K562 (cell line): ENCODE measurements around the gene FXYD3. TPM values are rescaled to one million over a fixed set of nuclear protein-coding genes. Genes with fewer than 3 reads are reported as not detected.

Experiments used
- BDP1 ChIP-seq: IDR thresholded peaks from 3 replicates; pipeline ENCODE4 v1.6.1; 2011; ENCODE audit not compliant: insufficient read length, insufficient read depth
- BHLHE40 ChIP-seq: IDR thresholded peaks from 2 replicates; pipeline ENCODE4 v1.6.1; 2011; ENCODE audit warnings: low read length, improper control_type of control experiment
- DDX20 ChIP-seq: fragments of 450-650 bp; IDR thresholded peaks from 2 replicates; pipeline ENCODE4 v1.6.1; 2016; ENCODE audit warnings: missing genetic modification characterization, low read depth, mild to moderate bottlenecking, missing compliant biosample characterization, moderate library complexity
- FOXA3 ChIP-seq, 2 experiments: fragments of 450-650 bp in 1 of 2; sonication (generic) in 1 of 2; formaldehyde crosslinking; IDR thresholded peaks in 1 of 2; conservative IDR thresholded peaks in 1 of 2; 2 replicates each; pipeline versions ENCODE4 v1.4.0 to v1.8.0; 2020 to 2022; ENCODE audit warnings: mild to moderate bottlenecking in 2 of 2, missing genetic modification reagents in 1 of 2
- NFIX ChIP-seq: fragments of 250-450 bp; sonication (Bioruptor Pico); IDR thresholded peaks from 2 replicates; pipeline ENCODE4 v1.4.0; 2020; ENCODE audit warnings: low read depth, mild to moderate bottlenecking, moderate library complexity
- NR4A1 ChIP-seq, 2 experiments: fragments of 250-450 bp in 1 of 2; fragments of 450-650 bp in 1 of 2; sonication (Bioruptor Pico) in 1 of 2; IDR thresholded peaks; 2 replicates each; pipeline versions ENCODE4 v1.4.0 to v1.6.1; 2016 to 2020; ENCODE audit warnings: mild to moderate bottlenecking in 2 of 2, missing compliant biosample characterization in 1 of 2, missing genetic modification characterization in 1 of 2, moderate library complexity in 1 of 2
- PTBP1 ChIP-seq: fragments of 200-400 bp; formaldehyde crosslinking; IDR thresholded peaks from 2 replicates; pipeline ENCODE4 v1.6.1; 2017; ENCODE audit warnings: low read depth, low read length
- PYGO2 ChIP-seq: fragments of 450-650 bp; IDR thresholded peaks from 2 replicates; pipeline ENCODE4 v1.6.1; 2016; ENCODE audit warnings: mild to moderate bottlenecking, missing genetic modification characterization, moderate library complexity, missing compliant biosample characterization
- RBM25 ChIP-seq: fragments of 200-400 bp; formaldehyde crosslinking; IDR thresholded peaks from 2 replicates; pipeline ENCODE4 v1.6.1; 2018; ENCODE audit warnings: low read length, low read depth, moderate library complexity; ENCODE audit not compliant: severe bottlenecking
- SP1 ChIP-seq: sonication (generic); formaldehyde crosslinking; IDR thresholded peaks from 2 replicates; pipeline ENCODE4 v1.8.1; 2022; ENCODE audit warnings: mild to moderate bottlenecking, missing genetic modification reagents
- SREBF1 ChIP-seq: fragments of 150-350 bp; IDR thresholded peaks from 2 replicates; pipeline ENCODE4 v1.6.1; 2014; ENCODE audit warnings: antibody characterized with exemption, low read depth, low read length, borderline replicate concordance
- STAT5A ChIP-seq: IDR thresholded peaks from 2 replicates; pipeline ENCODE4 v1.6.1; 2012; ENCODE audit warnings: low read length, inconsistent platforms, borderline replicate concordance
- ZC3H4 ChIP-seq: sonication (generic); formaldehyde crosslinking; IDR thresholded peaks from 2 replicates; pipeline ENCODE4 v1.9.0; 2021; ENCODE audit warnings: missing genetic modification reagents, borderline replicate concordance
- ZNF165 ChIP-seq: fragments of 250-450 bp; sonication (Bioruptor Pico); IDR thresholded peaks from 2 replicates; pipeline ENCODE4 v1.4.0; 2020; ENCODE audit warnings: borderline replicate concordance
- ZNF224 ChIP-seq: sonication (generic); formaldehyde crosslinking; IDR thresholded peaks from 2 replicates; pipeline ENCODE4 v1.8.0; 2022; ENCODE audit warnings: mild to moderate bottlenecking, missing genetic modification reagents
- ZNF445 ChIP-seq: fragments of 250-450 bp; sonication (Bioruptor Pico); IDR thresholded peaks from 2 replicates; pipeline ENCODE4 v1.4.0; 2020; ENCODE audit warnings: low read depth, mild to moderate bottlenecking, moderate library complexity
- ZNF79 ChIP-seq: fragments of 250-450 bp; sonication (Bioruptor Pico); IDR thresholded peaks from 2 replicates; pipeline ENCODE4 v1.4.0; 2020; ENCODE audit warnings: low read depth, mild to moderate bottlenecking, moderate library complexity
- polyA plus RNA-seq, 8 experiments: library from polyadenylated mRNA; depleted of rRNA in 4 of 8; stranded (reverse) in 5 of 8; unstranded in 3 of 8; fragments of >200 nt; fragmentation: Nextera tagmentation in 2 of 8; fragmentation: Illumina TruSeq in 1 of 8; extraction: Ambion mirVana in 2 of 8; extraction: Trizol in 1 of 8; gene quantifications; 2 replicates each; pipeline versions ENCODE4 v1.2.1 to v1.2.3, GENCODE V29; 2011 to 2014; ENCODE audit warnings: inconsistent platforms in 1 of 8, missing spikeins in 1 of 8
- total RNA-seq, 7 experiments: library from RNA; depleted of rRNA in 6 of 7; stranded (reverse); fragments of >200 nt in 6 of 7; fragmentation: Illumina TruSeq in 2 of 7; extraction: Trizol in 2 of 7; gene quantifications; 2 replicates each; pipeline versions ENCODE4 v1.2.1 to v1.2.3, GENCODE V29; 2011 to 2021; ENCODE audit warnings: low replicate concordance in 1 of 7
- TF ChIP-seq, protein P1 (sequence below), 2 experiments: IDR thresholded peaks; 2 replicates each; pipeline ENCODE4 v1.6.1; 2011; ENCODE audit warnings: borderline replicate concordance in 1 of 2, control low read depth in 1 of 2, low read depth in 1 of 2, low read length in 1 of 2, mild to moderate bottlenecking in 1 of 2, mixed read lengths in 1 of 2, moderate library complexity in 1 of 2; ENCODE audit not compliant: insufficient read depth in 1 of 2, insufficient read length in 1 of 2, poor library complexity in 1 of 2, severe bottlenecking in 1 of 2; ENCODE audit errors: extremely low read depth in 1 of 2
- TF ChIP-seq, protein P2 (sequence below): fragments of 450-650 bp; formaldehyde crosslinking; IDR thresholded peaks from 2 replicates; pipeline ENCODE4 v1.4.0; 2020; ENCODE audit warnings: mild to moderate bottlenecking, moderate library complexity
- TF ChIP-seq, protein P3 (sequence below): fragments of 450-650 bp; IDR thresholded peaks from 2 replicates; pipeline ENCODE4 v1.6.1; 2016; ENCODE audit warnings: borderline replicate concordance

FXYD3 gene
- total and polyA plus RNA-seq, 9 of the 15 experiments (the other 6 are each of a cell fraction or from before 2014, with no cell fraction given) = 0.24 TPM; not detected in 8

DNA sequence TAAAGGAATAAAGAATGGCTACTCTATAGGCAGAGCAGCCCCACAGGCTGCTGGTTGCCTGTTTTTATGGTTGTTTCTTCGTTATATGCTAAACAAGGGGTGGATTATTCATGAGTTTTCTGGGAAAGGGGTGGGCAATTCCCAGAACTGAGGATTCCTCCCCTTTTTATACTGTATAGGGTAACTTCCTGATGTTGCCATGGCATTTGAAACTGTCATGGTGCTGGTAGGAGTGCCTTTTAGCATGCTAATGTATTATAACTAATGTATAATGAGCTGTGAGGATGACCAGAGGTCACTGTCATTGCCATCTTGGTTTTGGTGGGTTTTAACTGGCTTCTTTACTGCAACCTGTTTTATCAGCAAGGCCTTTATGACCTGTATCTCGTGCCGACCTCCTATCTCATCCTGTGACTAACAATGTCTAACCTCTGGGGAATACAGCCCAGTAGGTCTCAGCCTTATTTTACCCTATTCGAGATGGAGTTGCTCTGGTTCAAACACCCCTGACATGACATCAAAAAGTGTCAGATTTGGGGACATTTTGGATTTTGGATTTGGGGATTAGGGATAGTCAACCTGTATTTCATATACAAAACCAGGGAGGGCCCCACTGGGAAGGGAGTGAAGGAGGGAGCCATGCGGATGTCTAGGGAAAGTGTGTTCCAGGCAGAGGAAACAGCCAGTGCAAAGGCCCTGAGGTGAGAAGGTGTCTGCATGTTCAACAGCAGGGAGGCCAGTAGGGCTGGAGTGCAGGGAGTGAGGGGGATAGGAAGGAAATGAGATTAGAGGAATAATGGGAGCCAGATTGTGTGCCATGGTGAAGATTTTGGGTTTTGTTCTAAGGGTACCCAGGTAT is 49.8 kb downstream of the FXYD3 start (continued):
- TF ChIP-seq NFIX (no peak), ZNF165 (CRISPR knock-in tag) (peak; percentile 71; the same call in 1 of the 2 replicates), NR4A1 (CRISPR knock-in tag; IDR thresholded peaks at IDR 0.05) (peak; percentile 62; the same call in 1 of the 2 replicates), NR4A1 (tag; IDR thresholded peaks at IDR 0.05) (peak; percentile 99), BHLHE40 (peak; percentile 73; the same call in 1 of the 2 replicates), SREBF1 (no peak), ZNF79 (CRISPR knock-in tag) (peak; percentile 88), DDX20 (tag) (peak; percentile 89), SP1 (CRISPR knock-in tag) (no peak), ZC3H4 (CRISPR knock-in tag) (no peak), ZNF445 (peak; percentile 78), STAT5A (peak; percentile 95), PYGO2 (peak; percentile 95), ZNF224 (no peak), RBM25 (peak; percentile 90), FOXA3 (CRISPR knock-in tag; conservative IDR thresholded peaks at IDR 0.05 in 1 of 2, IDR thresholded peaks at IDR 0.05 in 1 of 2) (no peak; a peak in 1 of 4 replicates), PTBP1 (0 out of 2 replicates have a peak, but pooled peaks have one; percentile 35), BDP1 (no peak)
- TF ChIP-seq, protein P1, sequence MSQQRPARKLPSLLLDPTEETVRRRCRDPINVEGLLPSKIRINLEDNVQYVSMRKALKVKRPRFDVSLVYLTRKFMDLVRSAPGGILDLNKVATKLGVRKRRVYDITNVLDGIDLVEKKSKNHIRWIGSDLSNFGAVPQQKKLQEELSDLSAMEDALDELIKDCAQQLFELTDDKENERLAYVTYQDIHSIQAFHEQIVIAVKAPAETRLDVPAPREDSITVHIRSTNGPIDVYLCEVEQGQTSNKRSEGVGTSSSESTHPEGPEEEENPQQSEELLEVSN (IDR thresholded peaks at IDR 0.05; ENCODE audit: borderline replicate concordance in 1 of 2, extremely low read depth in 1 of 2, insufficient read depth in 1 of 2, insufficient read length in 1 of 2, low read depth in 1 of 2, low read length in 1 of 2, poor library complexity in 1 of 2, severe bottlenecking in 1 of 2) = no peak
- TF ChIP-seq, protein P2, sequence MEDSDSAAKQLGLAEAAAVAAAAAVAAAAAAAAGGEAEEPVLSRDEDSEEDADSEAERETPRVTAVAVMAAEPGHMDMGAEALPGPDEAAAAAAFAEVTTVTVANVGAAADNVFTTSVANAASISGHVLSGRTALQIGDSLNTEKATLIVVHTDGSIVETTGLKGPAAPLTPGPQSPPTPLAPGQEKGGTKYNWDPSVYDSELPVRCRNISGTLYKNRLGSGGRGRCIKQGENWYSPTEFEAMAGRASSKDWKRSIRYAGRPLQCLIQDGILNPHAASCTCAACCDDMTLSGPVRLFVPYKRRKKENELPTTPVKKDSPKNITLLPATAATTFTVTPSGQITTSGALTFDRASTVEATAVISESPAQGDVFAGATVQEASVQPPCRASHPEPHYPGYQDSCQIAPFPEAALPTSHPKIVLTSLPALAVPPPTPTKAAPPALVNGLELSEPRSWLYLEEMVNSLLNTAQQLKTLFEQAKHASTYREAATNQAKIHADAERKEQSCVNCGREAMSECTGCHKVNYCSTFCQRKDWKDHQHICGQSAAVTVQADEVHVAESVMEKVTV (CRISPR knock-in tag) = peak; percentile 33; the same call in 1 of the 2 replicates
- TF ChIP-seq, protein P3, sequence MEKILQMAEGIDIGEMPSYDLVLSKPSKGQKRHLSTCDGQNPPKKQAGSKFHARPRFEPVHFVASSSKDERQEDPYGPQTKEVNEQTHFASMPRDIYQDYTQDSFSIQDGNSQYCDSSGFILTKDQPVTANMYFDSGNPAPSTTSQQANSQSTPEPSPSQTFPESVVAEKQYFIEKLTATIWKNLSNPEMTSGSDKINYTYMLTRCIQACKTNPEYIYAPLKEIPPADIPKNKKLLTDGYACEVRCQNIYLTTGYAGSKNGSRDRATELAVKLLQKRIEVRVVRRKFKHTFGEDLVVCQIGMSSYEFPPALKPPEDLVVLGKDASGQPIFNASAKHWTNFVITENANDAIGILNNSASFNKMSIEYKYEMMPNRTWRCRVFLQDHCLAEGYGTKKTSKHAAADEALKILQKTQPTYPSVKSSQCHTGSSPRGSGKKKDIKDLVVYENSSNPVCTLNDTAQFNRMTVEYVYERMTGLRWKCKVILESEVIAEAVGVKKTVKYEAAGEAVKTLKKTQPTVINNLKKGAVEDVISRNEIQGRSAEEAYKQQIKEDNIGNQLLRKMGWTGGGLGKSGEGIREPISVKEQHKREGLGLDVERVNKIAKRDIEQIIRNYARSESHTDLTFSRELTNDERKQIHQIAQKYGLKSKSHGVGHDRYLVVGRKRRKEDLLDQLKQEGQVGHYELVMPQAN = no peak
